ENCODE data around the gene IGF1. TPM values are rescaled to one million over a fixed set of nuclear protein-coding genes. Genes with fewer than 3 reads are reported as not detected.

Gene IGF1
- polyA plus RNA-seq, result 1 to 10 TPM in 3 of 4 donors, not detected in 1; 4.5 to 10.0 (median 8.0) TPM
- long read RNA-seq, donor 1, full-length matches to known transcripts, result 5 of 5 reads
- long read RNA-seq, donor 1, partial matches to known transcripts, result 0 of 5 reads
- long read RNA-seq, donor 1, other reads (novel, unspliced or antisense), result 0 of 5 reads
- long read RNA-seq, donor 2, result 0 reads
- long read RNA-seq, donor 3, full-length matches to known transcripts, result 3 of 3 reads
- long read RNA-seq, donor 3, partial matches to known transcripts, result 0 of 3 reads
- long read RNA-seq, donor 3, other reads (novel, unspliced or antisense), result 0 of 3 reads
- long read RNA-seq, donor 4, result 0 reads
- long read RNA-seq, donor 5, full-length matches to known transcripts, result 1 of 1 reads
- long read RNA-seq, donor 5, partial matches to known transcripts, result 0 of 1 reads
- long read RNA-seq, donor 5, other reads (novel, unspliced or antisense), result 0 of 1 reads
- long read RNA-seq, donor 6, full-length matches to known transcripts, result 1 of 1 reads
- long read RNA-seq, donor 6, partial matches to known transcripts, result 0 of 1 reads
- long read RNA-seq, donor 6, other reads (novel, unspliced or antisense), result 0 of 1 reads
- long read RNA-seq, donor 7, result 0 reads
- long read RNA-seq, donor 8, result 0 reads
- long read RNA-seq, donor 9, full-length matches to known transcripts, result 1 of 1 reads
- long read RNA-seq, donor 9, partial matches to known transcripts, result 0 of 1 reads
- long read RNA-seq, donor 9, other reads (novel, unspliced or antisense), result 0 of 1 reads
- long read RNA-seq, donor 10, full-length matches to known transcripts, result 6 of 6 reads
- long read RNA-seq, donor 10, partial matches to known transcripts, result 0 of 6 reads
- long read RNA-seq, donor 10, other reads (novel, unspliced or antisense), result 0 of 6 reads

GRCh38 chr12:102480406-102480805, at the start of gene IGF1:
Gene IGF1 (minus strand): TSS chr12:102480563. CDS start chr12:102480381, 182 bp downstream.
- WGBS, 3 donors, result 24 to 54% (median 35%) methylated on average over 2 of the region's 2 CpGs
- Histone ChIP-seq H3K27me3 (ENCODE audit: control insufficient read depth in 3 of 3, insufficient read depth in 3 of 3, low read length in 3 of 3) (no peaks in the 10 kb centered on the region), H3K4me3 (ENCODE audit: low read depth in 1 of 3, low read length in 3 of 3) (peak within 1 kb of the TSS in 1 of 3 donors; percentile 14), H3K9me3 (ENCODE audit: control insufficient read depth in 2 of 2, insufficient read depth in 1 of 2, low read depth in 1 of 2, low read length in 1 of 2) (no peaks in the 10 kb centered on the region), H3K27ac (ENCODE audit: low read depth in 1 of 3, low read length in 2 of 3) (peak within 1 kb of the TSS in 1 of 3 donors; percentile 73), H3K36me3 (ENCODE audit: control insufficient read depth in 3 of 3, insufficient read depth in 2 of 3, low read depth in 1 of 3, low read length in 3 of 3) (no peaks in the 10 kb centered on the region), H3K4me1 (ENCODE audit: control insufficient read depth in 3 of 3, insufficient read depth in 2 of 3, low read depth in 1 of 3, low read length in 2 of 3) (no peaks in the 10 kb centered on the region)
- peak in 1 of 2 donors; percentile 11 for DNase-seq
- FAIRE-seq, result no peak

GRCh38 chr12:102528111-102528510, 47.7 kb upstream of the IGF1 start:
- Histone ChIP-seq H3K36me3 (ENCODE audit: control insufficient read depth in 3 of 3, insufficient read depth in 2 of 3, low read depth in 1 of 3, low read length in 3 of 3) (no peaks in the 10 kb centered on the region), H3K27me3 (ENCODE audit: control insufficient read depth in 3 of 3, insufficient read depth in 3 of 3, low read length in 3 of 3) (no peaks in the 10 kb centered on the region), H3K4me1 (ENCODE audit: control insufficient read depth in 3 of 3, insufficient read depth in 2 of 3, low read depth in 1 of 3, low read length in 2 of 3) (no peaks in the 10 kb centered on the region), H3K27ac (ENCODE audit: low read depth in 1 of 3, low read length in 2 of 3) (no peak overlapping the region), H3K4me3 (ENCODE audit: low read depth in 1 of 3, low read length in 3 of 3) (no peak overlapping the region), H3K9me3 (ENCODE audit: control insufficient read depth in 2 of 2, insufficient read depth in 1 of 2, low read depth in 1 of 2, low read length in 1 of 2) (no peaks in the 10 kb centered on the region)
- FAIRE-seq (no peak), DNase-seq (no peak)

GRCh38 chr12:102527171-102527720, 46.9 kb upstream of the IGF1 start:
- H3K9me3 ChIP-seq (ENCODE audit: control insufficient read depth in 2 of 2, insufficient read depth in 1 of 2, low read depth in 1 of 2, low read length in 1 of 2), result no peaks in the 10 kb centered on the region
- FAIRE-seq (no peak), DNase-seq (no peak)
- no peaks in the 10 kb centered on the region for H3K4me1 ChIP-seq (ENCODE audit: control insufficient read depth in 3 of 3, insufficient read depth in 2 of 3, low read depth in 1 of 3, low read length in 2 of 3)
- H3K27ac ChIP-seq (ENCODE audit: low read depth in 1 of 3, low read length in 2 of 3), result no peak overlapping the region
- H3K36me3 ChIP-seq (ENCODE audit: control insufficient read depth in 3 of 3, insufficient read depth in 2 of 3, low read depth in 1 of 3, low read length in 3 of 3), result no peaks in the 10 kb centered on the region
- WGBS, 3 donors, result 73 to 83% (median 82%) methylated on average over 8 of the region's 8 CpGs
- no peak overlapping the region for H3K4me3 ChIP-seq (ENCODE audit: low read depth in 1 of 3, low read length in 3 of 3)
- peaks cover 0 to 3% (median 0%) of the 10 kb centered on the region in 3 donors for H3K27me3 ChIP-seq (ENCODE audit: control insufficient read depth in 3 of 3, insufficient read depth in 3 of 3, low read length in 3 of 3)

GRCh38 chr12:102526656-102527055, 46.3 kb upstream of the IGF1 start:
- Histone ChIP-seq H3K4me1 (ENCODE audit: control insufficient read depth in 3 of 3, insufficient read depth in 2 of 3, low read depth in 1 of 3, low read length in 2 of 3) (no peaks in the 10 kb centered on the region), H3K27me3 (ENCODE audit: control insufficient read depth in 3 of 3, insufficient read depth in 3 of 3, low read length in 3 of 3) (peaks cover 0 to 3% (median 0%) of the 10 kb centered on the region in 3 donors), H3K9me3 (ENCODE audit: control insufficient read depth in 2 of 2, insufficient read depth in 1 of 2, low read depth in 1 of 2, low read length in 1 of 2) (no peaks in the 10 kb centered on the region), H3K27ac (ENCODE audit: low read depth in 1 of 3, low read length in 2 of 3) (no peak overlapping the region), H3K4me3 (ENCODE audit: low read depth in 1 of 3, low read length in 3 of 3) (no peak overlapping the region), H3K36me3 (ENCODE audit: control insufficient read depth in 3 of 3, insufficient read depth in 2 of 3, low read depth in 1 of 3, low read length in 3 of 3) (no peaks in the 10 kb centered on the region)
- DNase-seq (no peak), FAIRE-seq (no peak)
- WGBS, 3 donors, result 57 to 82% (median 62%) methylated on average over 1 of the region's 1 CpG

GRCh38 chr12:102522768-102523167, 42.4 kb upstream of the IGF1 start:
- no peak overlapping the region for H3K27ac ChIP-seq (ENCODE audit: low read depth in 1 of 3, low read length in 2 of 3)
- H3K27me3 ChIP-seq (ENCODE audit: control insufficient read depth in 3 of 3, insufficient read depth in 3 of 3, low read length in 3 of 3), result peaks cover 0 to 3% (median 0%) of the 10 kb centered on the region in 3 donors
- FAIRE-seq (no peak), DNase-seq (no peak)
- 67 to 76% (median 73%) methylated on average over 4 of the region's 4 CpGs for WGBS, 3 donors
- no peak overlapping the region for H3K4me3 ChIP-seq (ENCODE audit: low read depth in 1 of 3, low read length in 3 of 3)
- H3K36me3 ChIP-seq (ENCODE audit: control insufficient read depth in 3 of 3, insufficient read depth in 2 of 3, low read depth in 1 of 3, low read length in 3 of 3), result no peaks in the 10 kb centered on the region
- no peaks in the 10 kb centered on the region for H3K9me3 ChIP-seq (ENCODE audit: control insufficient read depth in 2 of 2, insufficient read depth in 1 of 2, low read depth in 1 of 2, low read length in 1 of 2)
- no peaks in the 10 kb centered on the region for H3K4me1 ChIP-seq (ENCODE audit: control insufficient read depth in 3 of 3, insufficient read depth in 2 of 3, low read depth in 1 of 3, low read length in 2 of 3)

- no peaks in the 10 kb centered on the region for H3K36me3 ChIP-seq (ENCODE audit: control insufficient read depth in 3 of 3, insufficient read depth in 2 of 3, low read depth in 1 of 3, low read length in 3 of 3)
- H3K4me1 ChIP-seq (ENCODE audit: control insufficient read depth in 3 of 3, insufficient read depth in 2 of 3, low read depth in 1 of 3, low read length in 2 of 3), result no peaks in the 10 kb centered on the region
- FAIRE-seq (no peak), DNase-seq (no peak)
- no peaks in the 10 kb centered on the region for H3K9me3 ChIP-seq (ENCODE audit: control insufficient read depth in 2 of 2, insufficient read depth in 1 of 2, low read depth in 1 of 2, low read length in 1 of 2)
- peaks cover 0 to 3% (median 0%) of the 10 kb centered on the region in 3 donors for H3K27me3 ChIP-seq (ENCODE audit: control insufficient read depth in 3 of 3, insufficient read depth in 3 of 3, low read length in 3 of 3)
- H3K4me3 ChIP-seq (ENCODE audit: low read depth in 1 of 3, low read length in 3 of 3), result no peak overlapping the region
- no peak overlapping the region for H3K27ac ChIP-seq (ENCODE audit: low read depth in 1 of 3, low read length in 2 of 3)
- WGBS, 3 donors, result 75 to 83% (median 79%) methylated on average over 1 of the region's 1 CpG
Observed at GRCh38 chr12:102521662-102522277, 41.4 kb upstream of the IGF1 start.

- Histone ChIP-seq H3K36me3 (ENCODE audit: control insufficient read depth in 3 of 3, insufficient read depth in 2 of 3, low read depth in 1 of 3, low read length in 3 of 3) (no peaks in the 10 kb centered on the region), H3K4me3 (ENCODE audit: low read depth in 1 of 3, low read length in 3 of 3) (no peak overlapping the region), H3K9me3 (ENCODE audit: control insufficient read depth in 2 of 2, insufficient read depth in 1 of 2, low read depth in 1 of 2, low read length in 1 of 2) (no peaks in the 10 kb centered on the region), H3K4me1 (ENCODE audit: control insufficient read depth in 3 of 3, insufficient read depth in 2 of 3, low read depth in 1 of 3, low read length in 2 of 3) (no peaks in the 10 kb centered on the region), H3K27me3 (ENCODE audit: control insufficient read depth in 3 of 3, insufficient read depth in 3 of 3, low read length in 3 of 3) (peaks cover 0 to 3% (median 0%) of the 10 kb centered on the region in 3 donors), H3K27ac (ENCODE audit: low read depth in 1 of 3, low read length in 2 of 3) (no peak overlapping the region)
- 84 to 89% (median 88%) methylated on average over 5 of the region's 5 CpGs for WGBS, 3 donors
- FAIRE-seq (no peak), DNase-seq (no peak)
Observed at GRCh38 chr12:102518871-102519270, 38.5 kb upstream of the IGF1 start.

GRCh38 chr12:102514696-102515095, 34.3 kb upstream of the IGF1 start:
- Histone ChIP-seq H3K9me3 (ENCODE audit: control insufficient read depth in 2 of 2, insufficient read depth in 1 of 2, low read depth in 1 of 2, low read length in 1 of 2) (no peaks in the 10 kb centered on the region), H3K36me3 (ENCODE audit: control insufficient read depth in 3 of 3, insufficient read depth in 2 of 3, low read depth in 1 of 3, low read length in 3 of 3) (no peaks in the 10 kb centered on the region), H3K4me3 (ENCODE audit: low read depth in 1 of 3, low read length in 3 of 3) (no peak overlapping the region), H3K4me1 (ENCODE audit: control insufficient read depth in 3 of 3, insufficient read depth in 2 of 3, low read depth in 1 of 3, low read length in 2 of 3) (peaks cover 0 to 3% (median 0%) of the 10 kb centered on the region in 3 donors), H3K27me3 (ENCODE audit: control insufficient read depth in 3 of 3, insufficient read depth in 3 of 3, low read length in 3 of 3) (no peaks in the 10 kb centered on the region), H3K27ac (ENCODE audit: low read depth in 1 of 3, low read length in 2 of 3) (no peak overlapping the region)
- no peak for DNase-seq
- 57 to 72% (median 57%) methylated on average over 1 of the region's 1 CpG for WGBS, 3 donors
- FAIRE-seq, result no peak

Measured in small intestine (tissue), 16 donors.